HepG2 (cell line): ENCODE results near the gene PRRC1. TPM values are rescaled to one million over a fixed set of nuclear protein-coding genes. Genes with fewer than 3 reads are reported as not detected.

Source experiments
- ARNT2 ChIP-seq: sonication (generic); formaldehyde crosslinking; IDR thresholded peaks from 2 replicates; pipeline ENCODE4 v1.8.0; 2022; ENCODE audit warnings: mild to moderate bottlenecking, low read depth, missing genetic modification reagents, moderate library complexity
- HINFP ChIP-seq: sonication (generic); formaldehyde crosslinking; IDR thresholded peaks from 2 replicates; pipeline ENCODE4 v1.4.0; 2020; ENCODE audit warnings: low read depth, mild to moderate bottlenecking, missing genetic modification reagents
- KLF16 ChIP-seq, 2 experiments: sonication (generic) in 1 of 2; formaldehyde crosslinking in 1 of 2; IDR thresholded peaks; 2 replicates each; pipeline versions ENCODE4 v1.6.1 to v1.8.0; 2016 to 2023; ENCODE audit warnings: missing genetic modification reagents in 2 of 2, missing compliant biosample characterization in 1 of 2
- KLF9 ChIP-seq: IDR thresholded peaks from 2 replicates; pipeline ENCODE4 v1.6.1; 2016; ENCODE audit warnings: low read depth
- NRL ChIP-seq: sonication (generic); formaldehyde crosslinking; IDR thresholded peaks from 2 replicates; pipeline ENCODE4 v1.5.0; 2020; ENCODE audit warnings: missing genetic modification reagents, mild to moderate bottlenecking, moderate library complexity, borderline replicate concordance
- RAD21 ChIP-seq: fragments of 450-650 bp; formaldehyde crosslinking; IDR thresholded peaks from 2 replicates; pipeline ENCODE4 v1.5.0; 2020; ENCODE audit warnings: mild to moderate bottlenecking
- ZGPAT ChIP-seq: IDR thresholded peaks from 2 replicates; pipeline ENCODE4 v1.6.1; 2016; ENCODE audit warnings: mild to moderate bottlenecking
- ZNF446 ChIP-seq: sonication (generic); formaldehyde crosslinking; IDR thresholded peaks from 2 replicates; pipeline ENCODE4 v1.5.0; 2020; ENCODE audit warnings: mild to moderate bottlenecking, missing genetic modification reagents
- polyA plus RNA-seq, 8 experiments: library from polyadenylated mRNA; depleted of rRNA in 3 of 8; stranded (reverse) in 7 of 8; unstranded in 1 of 8; fragments of >200 nt; fragmentation: Illumina TruSeq in 4 of 8; extraction: Trizol in 4 of 8; gene quantifications; 2 replicates each; pipeline versions ENCODE4 v1.2.1 to v1.2.3, GENCODE V29; 2011 to 2016; ENCODE audit warnings: low read depth in 4 of 8, missing spikeins in 1 of 8, mixed read lengths in 1 of 8; ENCODE audit not compliant: insufficient read depth in 1 of 8
- total RNA-seq, 5 experiments: library from RNA; depleted of rRNA; stranded (reverse); fragments of >200 nt; fragmentation: Illumina TruSeq; extraction: Trizol; gene quantifications; 2 replicates each; pipeline ENCODE4 v1.2.3, GENCODE V29; 2016; ENCODE audit warnings: low read depth in 1 of 5

PRRC1 gene
- total and polyA plus RNA-seq, 2 of the 13 experiments (the other 11 are each of a cell fraction or from before 2014, with no cell fraction given): 48.5 to 51.9 TPM

- TF ChIP-seq ZGPAT (CRISPR knock-in tag) (0 out of 2 replicates have a peak, but pooled peaks have one; percentile 24), KLF16 (CRISPR knock-in tag; IDR thresholded peaks at IDR 0.05) (no peak), ARNT2 (CRISPR knock-in tag) (no peak), ZNF446 (CRISPR knock-in tag) (no peak), HINFP (CRISPR knock-in tag) (no peak), KLF9 (CRISPR knock-in tag) (no peak), RAD21 (0 out of 2 replicates have a peak, but pooled peaks have one; percentile 23), NRL (CRISPR knock-in tag) (no peak)
These were observed 46.7 kb downstream of the PRRC1 start (continued) for GRCh38 chr5:127564002-127564769.
